Cortex of kidney (tissue), 1 donor: ENCODE data around the gene COBLL1.

ENCODE experiments used
- DNase-seq: peaks from one replicate; lab custom pipeline; 2025; lab: John Stamatoyannopoulos, UW

COBLL1 gene

DNA sequence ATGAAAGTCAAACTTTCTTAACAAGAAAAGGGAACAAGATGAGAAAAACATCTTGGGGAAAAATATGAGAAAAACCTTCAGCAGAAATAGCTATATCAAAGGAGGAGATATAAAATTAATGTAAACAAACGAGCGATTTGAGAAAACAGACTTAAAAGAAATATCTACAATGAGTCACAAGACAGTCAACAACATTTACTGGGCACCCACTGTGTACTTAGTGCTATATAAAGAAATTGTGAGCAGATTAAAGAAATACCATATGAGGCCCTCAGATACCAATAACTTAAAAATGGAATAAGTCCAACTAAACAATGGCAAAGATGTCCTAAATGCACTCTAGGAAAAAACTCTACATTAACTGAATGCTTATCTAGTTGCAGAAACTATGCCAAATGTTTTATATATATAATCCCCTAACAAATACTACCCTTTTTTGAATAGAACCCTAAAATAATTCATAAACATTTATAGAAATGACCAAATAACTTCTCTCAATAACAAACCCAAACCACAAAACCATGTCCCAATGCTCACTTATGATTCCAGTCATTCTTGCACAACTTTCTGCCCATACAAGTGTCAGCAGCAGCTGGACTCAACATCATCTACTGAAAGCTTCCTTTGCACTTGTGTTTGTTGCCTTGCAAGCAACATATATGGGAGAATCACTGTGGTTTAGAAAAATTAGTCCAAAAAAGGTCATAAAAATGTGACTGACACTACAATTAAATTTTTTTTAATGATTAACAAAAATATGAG, 83.5 kb downstream of the COBLL1 start:
- no peak for DNase-seq

GRCh38 chr2:164756773-164757172, 84.8 kb downstream of the COBLL1 start:
- DNase-seq, result no peak

DNA sequence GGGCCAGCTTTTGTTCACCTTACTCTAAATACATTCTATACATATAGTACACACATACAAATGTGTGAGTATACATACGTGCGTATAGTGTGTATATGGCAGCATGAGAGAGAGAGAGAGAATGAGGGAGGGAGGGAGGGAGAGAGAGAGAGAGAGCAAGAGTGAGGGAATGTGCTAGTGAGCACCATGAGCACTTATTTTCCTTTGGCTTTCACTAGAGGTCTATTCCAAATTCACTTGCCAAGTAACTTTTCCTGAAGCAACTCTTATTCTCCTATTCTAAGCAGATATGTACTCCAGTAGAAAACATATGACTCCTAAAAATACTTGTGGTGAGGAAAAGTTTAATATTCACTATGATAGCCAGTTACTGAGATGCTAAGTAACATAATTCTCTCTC, 85.7 kb downstream of the COBLL1 start:
- DNase-seq, result no peak

GRCh38 chr2:164754157-164755093, 87.2 kb downstream of the COBLL1 start:
- DNase-seq, result no peak

- DNase-seq, result no peak
These were observed 88.7 kb downstream of the COBLL1 start for GRCh38 chr2:164752956-164753355.

DNA sequence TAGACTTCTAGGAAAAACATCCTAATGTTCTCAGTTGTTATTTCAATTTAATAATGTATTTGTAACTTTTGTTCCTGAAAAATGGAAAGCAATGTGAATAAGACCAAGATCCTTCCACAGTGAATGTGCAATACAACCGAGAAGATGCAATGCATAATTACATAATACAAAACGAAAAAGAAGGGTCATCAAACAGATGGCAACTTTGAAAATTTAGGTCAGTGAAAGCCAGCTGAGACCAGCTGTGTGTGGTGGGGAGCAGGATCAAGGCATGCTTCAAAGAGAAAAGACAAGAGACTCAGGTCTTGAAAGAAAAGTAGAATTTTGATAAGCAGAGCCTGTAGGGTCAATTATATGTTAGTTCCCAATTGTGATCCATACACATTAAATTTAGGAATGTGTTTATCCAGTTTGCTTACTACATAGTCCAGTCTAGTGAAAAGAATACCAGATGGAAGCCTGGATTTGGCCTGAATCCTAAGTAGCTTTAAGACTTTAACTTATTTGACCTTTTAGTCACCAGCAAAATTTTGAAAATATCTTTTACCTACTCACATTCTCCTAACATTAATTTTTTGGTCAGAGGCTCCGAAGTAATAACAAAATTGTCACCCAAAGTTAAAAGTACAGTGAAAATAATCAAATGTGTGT, 93.7 kb downstream of the COBLL1 start:
- no peak for DNase-seq

GRCh38 chr2:164747140-164747539, 94.5 kb downstream of the COBLL1 start:
- DNase-seq, result no peak

GRCh38 chr2:164746713-164747112, 94.9 kb downstream of the COBLL1 start:
- DNase-seq, result no peak

GRCh38 chr2:164745012-164745797, 96.4 kb downstream of the COBLL1 start:
- no peak for DNase-seq

- no peak for DNase-seq
These were observed 98.8 kb downstream of the COBLL1 start for GRCh38 chr2:164742738-164743317.

DNA sequence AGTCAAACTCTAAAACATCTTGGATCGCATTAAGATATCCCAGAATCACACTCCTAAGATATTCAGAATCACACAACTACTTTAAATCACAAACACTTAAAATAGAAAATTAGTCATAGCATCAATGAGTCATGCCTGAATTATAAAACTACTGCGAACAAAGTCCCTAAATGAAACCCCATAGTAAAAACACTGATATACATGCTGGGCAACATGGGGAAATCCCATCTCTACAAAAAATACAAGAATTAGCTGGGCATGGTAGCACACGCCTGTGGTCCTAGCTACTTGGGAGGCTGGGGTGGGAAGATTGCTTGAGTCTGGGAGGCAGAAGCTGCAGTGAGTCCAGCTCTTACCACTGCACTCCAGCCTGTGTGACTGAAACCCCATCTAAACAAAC, 101.7 kb downstream of the COBLL1 start:
- DNase-seq, result no peak

GRCh38 chr2:164737612-164738081, 104.0 kb downstream of the COBLL1 start:
- no peak for DNase-seq

DNA sequence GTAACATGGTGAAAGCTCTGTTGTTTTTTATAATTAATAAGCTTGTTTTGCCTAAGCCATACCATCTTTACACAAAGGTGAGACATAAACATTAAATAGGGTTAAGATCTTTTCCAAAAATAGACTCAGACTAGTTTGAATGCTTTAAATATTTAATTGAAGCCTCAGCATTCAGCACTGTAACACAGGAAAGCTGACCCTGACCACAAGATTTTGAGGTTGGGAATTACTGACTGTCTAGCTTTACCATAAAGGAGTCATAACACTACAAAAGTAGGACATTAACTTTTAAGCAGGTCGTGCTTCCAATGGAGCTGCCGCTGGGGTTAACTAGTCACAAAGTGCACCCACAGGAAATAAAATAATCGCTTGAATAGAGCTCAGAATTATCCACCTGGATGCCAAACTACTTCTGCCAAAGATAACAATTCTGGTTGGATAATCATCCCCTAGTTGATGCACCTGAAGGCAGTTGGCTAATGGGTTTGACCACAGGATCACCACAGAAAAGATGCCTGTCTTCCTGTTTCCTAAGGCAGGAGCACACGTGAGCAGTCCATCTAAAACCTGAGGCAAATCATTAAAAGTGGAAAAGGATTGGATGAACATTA, 106.2 kb downstream of the COBLL1 start:
- no peak for DNase-seq

DNA sequence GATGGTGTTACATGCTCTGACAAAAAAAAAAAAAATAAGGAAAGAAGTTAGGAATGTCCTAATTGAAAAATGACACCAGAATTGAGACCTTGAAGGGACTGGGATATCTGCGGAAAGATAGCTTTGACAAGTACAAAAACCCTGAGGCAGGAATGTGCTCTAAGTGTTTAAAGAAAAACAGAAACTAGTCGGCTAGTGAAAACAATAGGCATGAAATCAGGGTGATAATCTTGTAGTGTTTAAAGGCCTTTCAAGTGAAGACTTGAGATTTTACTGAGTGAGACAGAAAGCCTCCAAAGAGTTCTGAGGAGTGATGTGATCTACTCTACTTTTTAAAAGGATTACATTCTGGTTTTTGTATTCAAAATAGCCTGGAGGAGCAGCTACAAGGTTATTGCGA, 107.4 kb downstream of the COBLL1 start:
- DNase-seq, result no peak

GRCh38 chr2:164725542-164725941, 116.1 kb downstream of the COBLL1 start:
- DNase-seq, result no peak

GRCh38 chr2:164722616-164723338, 118.8 kb downstream of the COBLL1 start:
- DNase-seq, result no peak

DNA sequence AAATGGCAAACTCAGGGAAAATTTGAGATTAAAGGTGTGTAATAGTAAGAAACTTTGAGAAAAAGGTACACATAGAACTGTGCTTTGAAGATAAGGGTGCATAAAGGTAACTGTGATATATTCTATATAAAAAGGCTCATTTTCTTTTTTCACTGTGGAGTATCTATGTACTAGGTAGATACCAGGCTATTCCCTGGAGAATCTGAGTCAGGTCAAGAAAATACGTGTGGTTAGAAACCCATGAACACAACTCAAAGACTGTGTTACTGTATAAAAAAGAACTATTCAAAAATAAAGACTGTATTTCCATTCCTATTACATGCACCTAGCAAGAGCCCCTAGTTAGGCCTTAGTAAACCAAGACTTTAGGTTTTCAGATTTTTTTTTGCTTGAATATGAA, 120.2 kb downstream of the COBLL1 start:
- no peak for DNase-seq

- no peak for DNase-seq
These were observed 121.4 kb downstream of the COBLL1 start for GRCh38 chr2:164719996-164720941.
